Gastroesophageal sphincter (tissue), 4 donors: ENCODE data around the gene ANKMY2. TPM values are rescaled to one million over a fixed set of nuclear protein-coding genes. Genes with fewer than 3 reads are reported as not detected.

ENCODE experiments used
- ATAC-seq: fragments of 150-250 bp; one replicate; pipeline ENCODE4 v1.9.1; 2016; ENCODE audit warnings: mild to moderate bottlenecking, moderate library complexity
- H3K27ac ChIP-seq, 4 donors: fragments of 200-600 bp; sonication (generic) in 3 of 4; 1 replicate in 3 of 4; 2 replicates in 1 of 4; pipeline ENCODE4 v1.5.1; 2016 to 2019
- H3K27me3 ChIP-seq: fragments of 200-600 bp; sonication (generic); one replicate; pipeline ENCODE4 v1.5.1; 2019
- H3K36me3 ChIP-seq, 2 donors: fragments of 200-600 bp; sonication (generic); one replicate each; pipeline ENCODE4 v1.5.1; 2019; ENCODE audit warnings: control low read depth in 1 of 2
- H3K4me1 ChIP-seq, 3 donors: fragments of 200-600 bp; sonication (generic); 1 replicate in 2 of 3; 2 replicates in 1 of 3; pipeline ENCODE4 v1.5.1; 2016 to 2019; ENCODE audit warnings: control low read depth in 2 of 3
- H3K4me3 ChIP-seq, 2 donors: fragments of 200-600 bp; sonication (generic); one replicate each; pipeline ENCODE4 v1.5.1; 2019; ENCODE audit warnings: mild to moderate bottlenecking in 1 of 2, moderate library complexity in 1 of 2
- H3K9me3 ChIP-seq, 3 donors: fragments of 200-600 bp; sonication (generic); one replicate each; pipeline ENCODE4 v1.5.1; 2017 to 2019; ENCODE audit warnings: control low read depth in 2 of 3
- EP300 ChIP-seq: sonication (generic); formaldehyde crosslinking; IDR thresholded peaks from one replicate; pipeline ENCODE4 v1.6.1; 2017; ENCODE audit warnings: antibody characterized with exemption, mild to moderate bottlenecking
- POLR2A ChIP-seq, 2 donors: fragments of 450-650 bp; IDR thresholded peaks; one replicate each; pipeline ENCODE4 v1.6.1; 2017; ENCODE audit warnings: antibody characterized with exemption in 2 of 2, mild to moderate bottlenecking in 2 of 2, moderate library complexity in 1 of 2
- POLR2AphosphoS5 ChIP-seq: sonication (generic); formaldehyde crosslinking; IDR thresholded peaks from one replicate; pipeline ENCODE4 v1.6.1; 2017; ENCODE audit warnings: antibody characterized with exemption
- WGBS, 2 donors: methylation state at CpG; one replicate each; pipeline ENCODE4 v1.1.5; 2018; ENCODE audit warnings: low coverage in 1 of 2; 5-methylcytosine and 5-hydroxymethylcytosine counted together
- total RNA-seq, 4 donors: library from RNA; depleted of rRNA; stranded (reverse); fragments of >200 nt; gene quantifications; one replicate each; pipeline ENCODE4 v1.1.0, GENCODE V29; 2016
- TF ChIP-seq, protein P1 (sequence below), 4 experiments: fragments of 200-600 bp in 2 of 4; fragments of 450-650 bp in 2 of 4; sonication (generic) in 1 of 4; IDR thresholded peaks; one replicate each; pipeline ENCODE4 v1.5.1; 2017 to 2019; ENCODE audit warnings: antibody characterized with exemption in 4 of 4, mild to moderate bottlenecking in 2 of 4, moderate library complexity in 2 of 4

The ANKMY2 gene
- total RNA-seq, 4 donors from 2014 or later, result 13.2 to 37.9 (median 25.3) TPM

DNA sequence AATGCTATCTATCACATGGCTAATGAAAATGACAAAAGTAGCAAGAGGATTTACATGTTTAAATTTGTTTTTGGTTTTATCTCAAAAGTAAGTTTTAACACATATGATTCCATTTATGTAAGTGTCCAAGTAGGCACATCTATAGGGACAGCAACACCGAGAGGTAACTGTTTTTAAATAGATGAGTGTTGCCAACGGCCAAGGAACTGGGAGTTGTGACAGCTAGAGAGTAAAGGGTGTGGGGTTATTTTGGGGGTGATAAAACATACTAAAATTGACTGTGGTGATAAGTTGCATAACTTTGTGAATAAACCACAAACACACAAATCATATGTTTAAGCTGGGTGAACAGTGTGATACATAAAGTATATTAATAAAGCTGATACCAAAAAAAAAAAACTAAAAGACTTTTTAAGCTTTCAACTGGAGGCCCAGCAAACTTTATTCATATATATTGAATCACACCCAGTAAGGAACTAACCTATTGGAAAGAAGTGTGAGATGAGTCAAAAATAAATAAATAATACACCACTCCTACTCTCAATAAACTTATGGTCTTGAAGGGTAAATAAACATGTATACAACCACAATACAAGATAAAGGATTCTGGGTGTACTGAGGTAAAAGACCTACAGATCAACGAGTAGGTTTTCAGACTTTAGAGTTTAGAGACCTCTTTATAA lies 85.9 kb downstream of the ANKMY2 start:
- H3K9me3 ChIP-seq, result no peaks in the 10 kb centered on the region
- H3K36me3 ChIP-seq, result no peaks in the 10 kb centered on the region
- no peak overlapping the region for H3K4me3 ChIP-seq
- peaks cover 0 to 6% (median 0%) of the 10 kb centered on the region in 3 donors for H3K4me1 ChIP-seq
- H3K27me3 ChIP-seq, result no peaks in the 10 kb centered on the region
- ATAC-seq, result no peak
- TF ChIP-seq, protein P1, sequence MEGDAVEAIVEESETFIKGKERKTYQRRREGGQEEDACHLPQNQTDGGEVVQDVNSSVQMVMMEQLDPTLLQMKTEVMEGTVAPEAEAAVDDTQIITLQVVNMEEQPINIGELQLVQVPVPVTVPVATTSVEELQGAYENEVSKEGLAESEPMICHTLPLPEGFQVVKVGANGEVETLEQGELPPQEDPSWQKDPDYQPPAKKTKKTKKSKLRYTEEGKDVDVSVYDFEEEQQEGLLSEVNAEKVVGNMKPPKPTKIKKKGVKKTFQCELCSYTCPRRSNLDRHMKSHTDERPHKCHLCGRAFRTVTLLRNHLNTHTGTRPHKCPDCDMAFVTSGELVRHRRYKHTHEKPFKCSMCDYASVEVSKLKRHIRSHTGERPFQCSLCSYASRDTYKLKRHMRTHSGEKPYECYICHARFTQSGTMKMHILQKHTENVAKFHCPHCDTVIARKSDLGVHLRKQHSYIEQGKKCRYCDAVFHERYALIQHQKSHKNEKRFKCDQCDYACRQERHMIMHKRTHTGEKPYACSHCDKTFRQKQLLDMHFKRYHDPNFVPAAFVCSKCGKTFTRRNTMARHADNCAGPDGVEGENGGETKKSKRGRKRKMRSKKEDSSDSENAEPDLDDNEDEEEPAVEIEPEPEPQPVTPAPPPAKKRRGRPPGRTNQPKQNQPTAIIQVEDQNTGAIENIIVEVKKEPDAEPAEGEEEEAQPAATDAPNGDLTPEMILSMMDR (IDR thresholded peaks at IDR 0.05), result no peak
- TF ChIP-seq POLR2A (IDR thresholded peaks at IDR 0.05) (no peak), EP300 (no peak), POLR2AphosphoS5 (no peak)
- no peak overlapping the region for H3K27ac ChIP-seq
- 35 to 83% methylated on average over 3 of the region's 3 CpGs for WGBS, 2 donors

DNA sequence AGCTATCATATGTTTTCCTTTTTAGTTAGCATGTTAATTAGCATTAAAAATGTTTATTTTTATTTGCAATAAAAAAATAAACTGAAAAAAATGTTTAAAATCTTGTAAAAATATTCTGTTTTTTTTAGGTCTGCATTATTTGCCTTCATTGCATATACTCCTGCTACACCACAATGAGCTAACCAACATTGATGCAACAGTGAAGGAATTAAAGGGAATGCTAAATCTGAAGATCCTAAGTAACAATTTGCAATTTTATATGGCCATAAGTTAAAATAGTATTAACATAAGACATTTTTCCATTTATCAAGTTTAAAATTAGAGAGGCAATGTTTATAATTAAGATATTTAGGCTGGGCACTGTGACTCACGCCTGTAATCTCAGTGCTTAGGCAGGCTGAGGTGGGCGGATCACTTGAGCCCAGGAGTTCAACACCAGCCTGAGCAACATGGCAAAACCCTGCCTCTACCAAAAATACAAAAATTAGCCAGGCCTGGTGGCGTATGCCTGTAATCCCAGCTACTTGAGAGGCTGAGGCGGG lies 86.7 kb downstream of the ANKMY2 start:
- H3K27me3 ChIP-seq, result no peaks in the 10 kb centered on the region
- TF ChIP-seq POLR2A (IDR thresholded peaks at IDR 0.05), result no peak
- TF ChIP-seq, protein P1 (IDR thresholded peaks at IDR 0.05), result no peak
- WGBS, 2 donors, result 80 to 92% methylated on average over 2 of the region's 4 CpGs
- no peak for ATAC-seq
- H3K9me3 ChIP-seq, result no peaks in the 10 kb centered on the region
- peaks cover 0 to 6% (median 0%) of the 10 kb centered on the region in 3 donors for H3K4me1 ChIP-seq
- no peak overlapping the region for H3K27ac ChIP-seq
- H3K4me3 ChIP-seq, result no peak overlapping the region
- no peaks in the 10 kb centered on the region for H3K36me3 ChIP-seq

DNA sequence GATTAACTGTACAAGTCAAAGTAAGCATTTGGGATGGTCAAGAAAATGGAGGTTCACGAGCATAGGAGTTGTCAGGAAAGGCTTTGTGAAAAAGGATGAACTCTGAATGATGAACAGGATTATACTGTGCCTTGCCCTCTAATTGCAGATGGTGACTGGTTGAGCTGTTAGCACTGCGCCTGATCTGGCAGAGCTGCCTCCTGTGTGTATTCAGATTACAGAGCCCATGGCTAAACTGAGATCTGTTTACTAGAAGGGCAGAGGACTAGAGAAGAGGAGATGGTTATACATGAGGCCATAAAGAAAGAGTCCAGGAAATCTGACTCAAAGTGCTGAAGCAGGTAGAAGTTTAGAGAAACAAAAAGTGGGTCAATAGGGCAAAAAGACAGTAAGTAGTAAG lies 89.2 kb downstream of the ANKMY2 start:
- H3K36me3 ChIP-seq, result no peaks in the 10 kb centered on the region
- no peak for ATAC-seq
- TF ChIP-seq POLR2A (IDR thresholded peaks at IDR 0.05), result no peak
- no peak for TF ChIP-seq POLR2AphosphoS5
- no peak for TF ChIP-seq EP300
- TF ChIP-seq, protein P1 (IDR thresholded peaks at IDR 0.05), result no peak
- no peak overlapping the region for H3K27ac ChIP-seq
- H3K4me3 ChIP-seq, result no peak overlapping the region
- no peaks in the 10 kb centered on the region for H3K9me3 ChIP-seq
- no peaks in the 10 kb centered on the region for H3K4me1 ChIP-seq
- no peaks in the 10 kb centered on the region for H3K27me3 ChIP-seq
- 38 to 100% methylated on average over 1 to 2 of the region's 2 CpGs for WGBS, 2 donors

DNA sequence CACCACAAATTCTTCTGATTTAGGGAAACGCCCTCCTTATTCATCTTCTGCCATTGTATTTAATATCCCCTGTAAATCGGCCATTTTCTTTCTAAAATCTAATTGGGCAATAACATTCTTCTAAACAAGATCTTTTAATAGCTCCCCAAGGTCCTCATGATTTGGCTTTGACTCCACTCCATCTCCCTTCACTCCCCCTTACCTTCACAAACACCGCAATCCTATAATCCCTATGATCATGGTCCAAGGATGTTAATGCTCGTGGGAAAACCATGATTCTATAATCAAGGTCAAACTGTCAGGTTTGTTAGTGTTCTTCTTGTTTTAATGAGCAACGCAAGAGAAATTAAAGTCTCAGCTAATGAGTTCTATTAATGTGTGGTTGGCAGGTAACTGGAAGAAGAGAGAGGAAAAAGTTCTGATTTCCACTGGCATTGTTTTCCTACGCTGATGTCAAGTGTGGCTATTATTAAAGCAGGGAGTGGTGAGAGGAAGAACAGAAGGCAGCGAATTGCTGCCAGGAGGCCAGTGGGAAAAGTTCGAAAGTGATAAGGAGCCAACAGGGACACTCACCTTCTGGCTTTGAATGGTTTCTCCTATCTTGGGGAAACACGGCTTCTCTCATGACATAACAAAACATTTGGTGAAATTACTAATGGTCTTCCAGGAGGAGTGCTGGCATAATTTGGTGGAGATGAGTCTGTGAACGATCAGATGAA lies 90.9 kb downstream of the ANKMY2 start:
- WGBS, 2 donors, result 70 to 91% methylated on average over 6 to 10 of the region's 10 CpGs
- Histone ChIP-seq H3K4me1 (no peaks in the 10 kb centered on the region), H3K27ac (no peak overlapping the region), H3K4me3 (no peak overlapping the region), H3K27me3 (no peaks in the 10 kb centered on the region), H3K36me3 (no peaks in the 10 kb centered on the region), H3K9me3 (no peaks in the 10 kb centered on the region)
- TF ChIP-seq POLR2AphosphoS5 (no peak), POLR2A (IDR thresholded peaks at IDR 0.05) (no peak), EP300 (no peak)
- TF ChIP-seq, protein P1 (IDR thresholded peaks at IDR 0.05), result no peak
- ATAC-seq, result no peak
